ENCODE results near the gene BATF.

BATF gene

GRCh38 chr14:75493592-75494087 is 28.6 kb upstream of the BATF start:
- POLR2A ChIA-PET = no interaction called here
- DNase-seq (ENCODE audit: extremely low spot score) = no peak
- no peak for TF ChIP-seq CTCF (IDR thresholded peaks at IDR 0.05; ENCODE audit: control extremely low read depth, extremely low read depth, low read depth, missing control alignments)
- CTCF ChIA-PET = interaction anchor here (1.0 to 2.8 kb wide), 6 partner anchors 12 to 196 kb away, joined by 3 to 12 read pairs (median 4); no protein-coding TSS in a partner anchor

GRCh38 chr14:75494896-75495295 is 27.4 kb upstream of the BATF start:
- ChIA-PET CTCF (interaction anchor here (0.8 to 7.1 kb wide), 13 partner anchors 14 to 377 kb away, joined by 3 to 97 read pairs (median 4); no protein-coding TSS in a partner anchor), POLR2A (interaction anchor here (0.7 to 1.0 kb wide), 2 partner anchors 41 to 67 kb away, joined by 3 read pairs; partner anchors contain the start of gene JDP2)
- DNase-seq (ENCODE audit: extremely low spot score) = no peak
- no peak for TF ChIP-seq CTCF (IDR thresholded peaks at IDR 0.05; ENCODE audit: control extremely low read depth, extremely low read depth, low read depth, missing control alignments)

DNA sequence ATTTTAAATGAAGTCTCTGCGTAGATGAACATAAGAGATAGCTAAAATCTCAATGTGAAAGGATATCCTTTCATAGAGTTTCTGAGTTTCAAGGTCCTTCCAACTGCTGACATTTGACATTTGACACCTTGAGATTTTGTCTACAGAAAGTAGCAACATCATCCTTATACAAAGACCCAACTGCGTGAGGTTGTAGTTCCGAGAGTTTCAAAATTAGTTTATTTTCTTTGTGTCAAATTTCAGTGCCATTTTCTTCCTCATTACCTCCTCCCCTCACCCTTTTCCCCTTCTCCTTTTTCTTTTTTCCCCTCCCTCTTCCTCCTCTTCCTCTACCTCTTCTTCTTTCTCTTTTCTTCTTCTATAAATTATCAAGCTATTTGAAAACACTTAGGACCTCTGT is 26.9 kb upstream of the BATF start:
- no peak for DNase-seq (ENCODE audit: extremely low spot score)
- ChIA-PET POLR2A (interaction anchor here (0.6 to 1.0 kb wide), 2 partner anchors 42 to 205 kb away, joined by 3 read pairs; no protein-coding TSS in a partner anchor), CTCF (interaction anchor here (0.8 to 7.1 kb wide), 14 partner anchors 8 to 377 kb away, joined by 3 to 97 read pairs (median 4); no protein-coding TSS in a partner anchor)
- no peak for TF ChIP-seq CTCF (IDR thresholded peaks at IDR 0.05; ENCODE audit: control extremely low read depth, extremely low read depth, low read depth, missing control alignments)

DNA sequence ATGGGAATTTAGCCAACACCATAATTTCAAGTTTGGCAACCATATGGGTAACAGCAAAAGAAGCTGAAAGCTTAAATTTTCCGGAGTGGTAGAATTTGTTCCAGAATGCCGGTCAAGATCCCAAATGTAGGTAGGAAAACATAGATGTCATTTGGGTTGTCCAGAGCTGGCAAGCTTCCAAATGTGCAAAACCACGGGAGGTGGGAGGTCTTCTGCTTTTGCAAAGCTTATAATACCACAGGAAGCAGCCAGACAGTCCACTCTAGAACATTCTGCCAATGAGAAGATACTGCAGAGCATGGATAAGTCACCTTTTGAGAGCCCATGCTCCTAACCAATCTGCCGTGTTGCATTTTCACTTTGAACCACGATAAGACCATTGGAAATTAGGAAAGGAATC is 26.4 kb upstream of the BATF start:
- ChIA-PET POLR2A (interaction anchor here (0.6 kb wide), 1 partner anchor 205 kb away, joined by 3 read pairs; no protein-coding TSS in a partner anchor), CTCF (interaction anchor here (0.8 to 7.1 kb wide), 12 partner anchors 8 to 364 kb away, joined by 3 to 97 read pairs (median 4); no protein-coding TSS in a partner anchor)
- no peak for DNase-seq (ENCODE audit: extremely low spot score)
- no peak for TF ChIP-seq CTCF (IDR thresholded peaks at IDR 0.05; ENCODE audit: control extremely low read depth, extremely low read depth, low read depth, missing control alignments)

DNA sequence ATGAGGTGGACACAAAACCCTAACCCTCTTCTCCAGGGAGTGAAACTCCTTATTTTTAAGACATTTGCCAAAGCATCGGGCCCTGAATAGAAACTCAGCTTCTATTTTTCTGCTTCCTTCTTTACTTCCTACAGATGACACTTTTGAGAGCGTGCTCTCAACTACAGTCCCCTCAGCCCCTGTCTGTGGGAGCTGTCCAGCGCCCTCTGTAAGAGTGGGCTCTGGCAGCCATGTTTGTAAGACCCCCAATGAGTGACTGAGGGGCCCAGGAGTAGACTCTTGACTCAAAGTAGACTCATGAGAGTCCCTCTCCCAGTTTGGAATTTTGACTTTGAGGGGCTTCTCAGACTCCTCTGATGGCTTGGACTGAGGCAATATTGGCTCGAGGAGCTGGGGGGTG is 25.5 kb upstream of the BATF start:
- CTCF ChIA-PET = interaction anchor here (1.0 to 7.1 kb wide), 8 partner anchors 9 to 63 kb away, joined by 3 to 97 read pairs (median 4); no protein-coding TSS in a partner anchor
- no peak for DNase-seq (ENCODE audit: extremely low spot score)
- TF ChIP-seq CTCF (IDR thresholded peaks at IDR 0.05; ENCODE audit: control extremely low read depth, extremely low read depth, low read depth, missing control alignments) = no peak
- POLR2A ChIA-PET = interaction anchor here (0.6 to 1.5 kb wide), 3 partner anchors 27 to 149 kb away, joined by 3 to 5 read pairs (median 4); no protein-coding TSS in a partner anchor

GRCh38 chr14:75497191-75497590 is 25.1 kb upstream of the BATF start:
- CTCF ChIA-PET = interaction anchor here (0.7 to 7.1 kb wide), 9 partner anchors 9 to 368 kb away, joined by 3 to 97 read pairs (median 3); no protein-coding TSS in a partner anchor
- DNase-seq (ENCODE audit: extremely low spot score) = peak; percentile 65
- POLR2A ChIA-PET = interaction anchor here (0.6 to 1.5 kb wide), 4 partner anchors 18 to 148 kb away, joined by 3 to 5 read pairs (median 4); no protein-coding TSS in a partner anchor
- peak; percentile 14 for TF ChIP-seq CTCF (IDR thresholded peaks at IDR 0.05; ENCODE audit: control extremely low read depth, extremely low read depth, low read depth, missing control alignments)
